NCI-H510A treated with DMSO at 0.1 percent for 48 hours (cell line): ENCODE measurements around the gene NGRN.

Experiments used
- DNase-seq: peaks from one replicate; lab custom pipeline; 2025; lab: John Stamatoyannopoulos, UW

Gene NGRN

GRCh38 chr15:90265271-90266060, at the start of gene NGRN:
NGRN (plus strand) TSS chr15:90265672; CDS start chr15:90265713, 41 bp downstream.
- DNase-seq, result peak; percentile 62

- no peak for DNase-seq
Observed at GRCh38 chr15:90217671-90218394, 47.6 kb upstream of the NGRN start.

- DNase-seq, result no peak
Observed at GRCh38 chr15:90219421-90220141, 45.9 kb upstream of the NGRN start.

- DNase-seq, result peak; percentile 34
Observed at GRCh38 chr15:90221246-90221900, 44.1 kb upstream of the NGRN start.

- no peak for DNase-seq
Observed at GRCh38 chr15:90222547-90222946, 42.9 kb upstream of the NGRN start.

- DNase-seq, result no peak
Observed at GRCh38 chr15:90223441-90224165, 41.9 kb upstream of the NGRN start.

- no peak for DNase-seq
Observed at GRCh38 chr15:90225047-90225446, 40.4 kb upstream of the NGRN start.

- DNase-seq, result peak; percentile 69
Observed at GRCh38 chr15:90225504-90226234, 39.8 kb upstream of the NGRN start.

GRCh38 chr15:90227336-90227735, 38.1 kb upstream of the NGRN start:
- DNase-seq, result no peak

GRCh38 chr15:90227816-90228772, 37.4 kb upstream of the NGRN start:
- no peak for DNase-seq

- DNase-seq, result no peak
Observed at GRCh38 chr15:90228960-90229359, 36.5 kb upstream of the NGRN start.

GRCh38 chr15:90230071-90230494, 35.4 kb upstream of the NGRN start:
- no peak for DNase-seq

GRCh38 chr15:90230610-90231009, 34.9 kb upstream of the NGRN start:
- DNase-seq, result no peak

- no peak for DNase-seq
Observed at GRCh38 chr15:90231028-90232017, 34.1 kb upstream of the NGRN start.

- DNase-seq, result no peak
Observed at GRCh38 chr15:90232196-90232595, 33.3 kb upstream of the NGRN start.

- no peak for DNase-seq
Observed at GRCh38 chr15:90232941-90233386, 32.5 kb upstream of the NGRN start.

- DNase-seq, result peak; percentile 68
Observed at GRCh38 chr15:90233387-90234095, 31.9 kb upstream of the NGRN start, which contains the start of gene CIB1. CIB1 (minus strand) TSS chr15:90233941; CDS start chr15:90233885, 56 bp downstream.
